ENCODE data around the gene NUP188.
A peak's percentile ranks its signal among the peaks of the same experiment; 100 is the strongest.

The NUP188 gene

GRCh38 chr9:129008986-129009583 is 61.6 kb downstream of the NUP188 start:
- no peak for DNase-seq

- DNase-seq = no peak
These were observed 62.2 kb downstream of the NUP188 start for GRCh38 chr9:129009584-129010141.

DNA sequence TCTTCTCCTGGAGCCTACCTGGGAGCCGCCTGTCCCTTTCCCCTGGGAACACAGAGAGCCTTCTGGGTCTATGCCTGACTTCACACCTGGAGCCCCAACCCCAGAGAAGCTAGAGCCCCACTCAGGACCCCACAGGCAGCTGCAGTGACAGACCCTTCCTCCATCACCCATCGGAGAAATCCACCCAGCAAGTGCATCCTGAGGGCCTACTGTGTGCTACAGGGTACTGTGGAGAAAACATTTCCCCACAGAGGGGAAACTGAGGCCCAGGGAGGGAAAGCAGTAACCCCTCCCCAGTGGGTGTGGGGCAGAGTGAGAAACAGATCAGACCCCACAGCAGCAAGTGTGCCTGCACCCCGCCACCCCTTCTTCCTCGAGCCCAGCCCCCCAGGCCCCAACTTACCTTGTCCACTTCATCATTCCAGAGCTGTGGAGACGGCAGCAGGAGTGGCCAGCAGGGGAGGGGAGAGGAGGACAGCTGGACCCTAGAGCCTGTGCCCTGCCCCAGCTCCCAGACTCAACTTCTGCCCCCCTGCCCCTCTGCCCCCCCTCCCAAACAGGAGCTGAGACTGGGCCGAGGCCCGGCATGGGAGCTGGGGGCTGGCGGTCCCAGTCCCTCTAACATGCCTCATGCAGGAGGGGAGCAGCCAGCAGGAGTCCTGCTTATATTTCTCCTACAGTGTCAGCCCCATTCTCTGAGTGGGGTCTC is 62.9 kb downstream of the NUP188 start:
- no peak for DNase-seq

- DNase-seq = no peak
These were observed 63.7 kb downstream of the NUP188 start for GRCh38 chr9:129011170-129011569.

- no peak for DNase-seq
These were observed 64.3 kb downstream of the NUP188 start for GRCh38 chr9:129011761-129012181.

DNA sequence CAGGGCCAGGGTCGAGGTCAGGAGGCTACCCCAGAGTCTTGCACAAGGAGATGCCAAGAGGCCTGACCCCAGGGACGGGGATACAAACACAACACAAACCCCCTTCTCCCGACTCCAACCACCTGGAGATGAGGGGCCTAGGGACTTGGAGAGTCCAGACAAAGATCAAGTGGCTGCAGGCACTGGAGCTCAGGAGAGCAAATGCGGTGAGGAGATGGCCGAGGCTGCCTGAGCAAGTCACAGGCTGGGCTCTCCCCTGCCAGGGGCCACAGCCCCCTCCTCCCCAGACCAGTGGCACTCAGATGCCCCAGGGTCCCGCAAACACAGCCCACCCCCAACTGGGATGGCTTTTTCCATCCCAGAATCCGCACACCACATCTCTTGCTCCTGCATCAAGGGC is 64.8 kb downstream of the NUP188 start:
- DNase-seq = no peak

DNA sequence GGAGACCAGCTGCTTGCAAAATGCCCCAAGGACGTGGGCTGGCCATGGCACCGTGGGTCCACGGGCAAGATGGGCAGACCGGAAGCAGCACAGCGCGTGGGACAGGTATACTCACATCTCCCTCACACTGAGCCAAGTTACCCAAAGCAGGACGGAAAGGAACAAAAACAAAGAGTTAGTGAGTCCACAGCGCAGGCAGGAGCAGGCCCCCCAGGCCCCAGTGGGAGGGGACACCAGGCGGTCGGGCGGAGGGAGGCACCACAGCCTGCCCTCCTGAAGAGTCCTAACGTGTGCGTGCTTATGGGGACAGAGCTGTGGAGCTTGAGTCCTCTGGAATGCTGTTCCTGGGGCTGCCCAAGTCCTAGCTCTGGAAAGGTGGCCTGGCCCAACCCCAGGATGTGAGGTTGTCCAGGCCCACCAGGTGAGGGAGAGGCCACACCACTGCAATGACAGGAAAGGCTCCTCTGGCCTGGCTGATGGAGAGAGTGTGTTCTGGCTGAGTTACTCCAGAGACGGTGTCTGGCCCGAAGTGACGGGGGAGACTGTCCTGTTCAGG is 65.5 kb downstream of the NUP188 start:
- no peak for DNase-seq

- no peak for DNase-seq
These were observed 66.2 kb downstream of the NUP188 start for GRCh38 chr9:129013674-129014073.

DNA sequence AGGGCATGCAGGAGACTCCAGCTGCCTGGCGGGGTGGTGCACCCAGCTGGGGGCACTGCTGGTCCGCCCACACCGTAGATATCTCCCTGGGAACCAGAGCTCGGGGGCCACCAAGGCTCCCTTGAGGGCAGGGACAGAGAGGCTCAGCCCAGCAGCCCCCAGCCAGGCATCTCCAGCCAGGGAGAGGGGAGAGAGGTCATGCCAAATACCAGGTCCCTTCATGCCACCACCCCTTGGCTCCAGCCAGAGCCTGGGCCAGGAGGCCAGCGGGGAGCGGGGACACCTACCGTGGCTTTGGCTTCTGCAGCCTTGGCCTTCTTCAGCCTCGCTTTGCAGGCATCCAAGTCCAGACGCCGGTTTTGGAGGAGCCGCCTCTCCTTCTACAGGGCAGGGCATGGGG is 66.6 kb downstream of the NUP188 start:
- no peak for DNase-seq

DNA sequence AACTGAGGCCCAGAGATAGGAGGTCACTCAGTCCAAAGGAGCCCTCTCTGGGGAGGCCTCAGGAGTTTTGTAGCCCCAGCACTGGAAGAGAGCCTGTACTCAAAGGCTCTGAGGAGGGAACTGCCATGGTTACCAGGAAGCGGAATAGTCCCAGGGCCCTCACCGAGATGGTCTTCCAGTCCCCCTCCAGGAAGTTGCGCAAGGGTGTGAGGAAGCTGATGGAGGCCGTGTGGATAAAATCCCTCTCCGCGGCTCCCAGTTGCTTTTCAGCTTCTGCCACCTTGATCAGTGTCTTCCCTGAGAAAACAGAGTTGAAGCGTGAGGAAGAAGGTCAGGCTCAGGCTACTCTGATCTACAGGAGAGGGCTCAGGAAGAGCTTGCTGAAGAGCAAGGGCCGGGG is 67.1 kb downstream of the NUP188 start:
- no peak for DNase-seq

DNA sequence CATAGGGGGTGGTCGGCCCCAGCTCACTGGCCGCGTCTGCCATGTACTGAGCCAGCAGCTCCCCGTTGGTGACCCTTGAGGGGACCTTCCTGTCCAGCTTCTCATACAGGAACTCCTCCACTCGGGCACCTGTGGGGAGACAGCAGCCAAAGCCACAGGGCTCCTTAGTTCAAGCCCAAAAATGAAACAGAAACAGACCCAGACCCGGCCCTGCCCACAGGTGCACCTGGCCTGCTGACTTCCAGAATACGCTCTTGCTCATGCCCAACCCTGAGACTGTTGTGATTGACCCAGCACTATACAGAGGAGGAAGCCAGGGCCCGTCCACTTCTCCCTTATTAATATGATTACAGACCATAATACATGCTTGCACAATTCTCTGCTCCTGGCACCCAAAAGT is 73.6 kb downstream of the NUP188 start:
- DNase-seq = no peak

- DNase-seq = no peak
These were observed 74.5 kb downstream of the NUP188 start for GRCh38 chr9:129022037-129022436.

DNA sequence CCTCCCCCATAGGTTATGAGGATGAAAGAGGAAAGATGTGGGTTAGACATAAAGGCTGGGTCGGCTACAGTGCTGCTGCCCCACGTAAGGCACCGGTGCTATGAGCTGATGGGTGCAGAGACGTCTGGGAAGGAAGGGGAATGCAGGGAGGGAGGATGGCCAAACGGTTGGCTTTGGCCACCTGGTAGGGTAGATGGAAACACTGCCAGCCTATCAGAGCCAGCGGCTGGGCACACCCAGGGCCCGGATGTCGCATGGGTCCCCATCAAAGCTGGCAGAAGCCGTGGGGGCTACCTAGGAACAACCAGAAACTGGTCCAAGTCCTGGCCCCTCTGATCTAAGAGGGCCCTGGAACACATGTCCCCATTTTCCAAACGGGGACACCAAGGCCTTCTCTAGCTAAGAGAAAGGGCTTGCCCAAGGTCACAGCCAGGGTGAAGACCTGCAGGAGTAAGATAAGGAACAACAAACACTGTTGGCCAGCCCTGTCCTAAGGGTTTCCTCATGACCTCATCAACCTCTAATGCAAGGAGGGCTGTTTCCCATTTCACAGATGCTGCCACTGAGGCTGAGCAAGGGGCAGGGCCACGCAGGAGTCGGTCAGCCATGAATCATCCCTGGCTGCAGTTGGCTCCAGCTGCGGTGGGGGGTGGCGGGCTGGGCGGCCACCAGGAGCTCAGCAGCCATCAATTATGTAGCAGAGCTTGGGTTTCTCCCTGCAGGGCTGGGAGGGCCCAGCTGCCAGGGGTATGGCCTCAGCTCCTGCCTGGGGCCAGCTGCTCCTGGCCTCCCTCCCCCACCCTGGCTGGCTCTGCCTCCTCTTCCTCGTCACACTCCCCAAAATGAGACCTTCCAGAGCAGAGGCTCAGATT is 75.8 kb downstream of the NUP188 start:
- no peak for DNase-seq

DNA sequence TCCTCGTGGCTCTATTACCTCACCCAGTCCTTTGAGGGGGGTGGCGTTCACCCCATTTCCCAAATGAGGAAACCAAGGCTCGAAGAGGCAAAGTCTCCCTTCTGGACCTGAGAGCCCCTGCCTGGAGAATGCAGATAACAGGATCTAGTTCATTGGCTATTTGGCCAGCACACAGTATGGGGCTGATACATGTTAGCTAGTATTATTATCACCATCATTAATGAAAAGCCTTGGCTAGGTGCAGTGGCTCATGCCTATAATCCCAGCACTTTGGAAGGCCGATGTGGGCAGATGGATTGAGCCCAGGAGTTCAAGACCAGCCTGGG is 76.4 kb downstream of the NUP188 start:
- no peak for DNase-seq

GRCh38 chr9:129026442-129027223 is 79.1 kb downstream of the NUP188 start:
- no peak for DNase-seq

DNA sequence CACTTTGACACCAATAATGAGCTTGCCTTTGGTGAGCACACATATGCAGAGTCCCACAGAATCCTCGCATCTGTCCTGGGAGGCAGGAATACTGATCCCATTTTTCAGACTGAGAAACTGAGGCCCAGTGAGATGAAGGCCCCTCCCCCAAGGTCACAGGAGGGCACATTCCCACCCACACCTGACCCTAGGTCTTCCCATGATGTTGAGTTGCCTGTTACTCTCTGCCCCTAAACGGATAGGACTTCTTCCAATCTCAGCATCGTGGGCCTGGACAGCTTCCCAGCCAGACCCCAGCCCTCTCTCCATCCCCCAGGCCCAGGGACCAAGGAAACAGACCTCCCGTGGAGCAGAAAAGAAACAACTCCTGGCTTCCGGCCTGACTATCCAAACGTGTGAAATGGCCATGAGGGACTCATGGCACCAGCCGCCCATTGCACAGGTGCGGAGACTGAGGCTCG is 79.8 kb downstream of the NUP188 start:
- no peak for DNase-seq

DNA sequence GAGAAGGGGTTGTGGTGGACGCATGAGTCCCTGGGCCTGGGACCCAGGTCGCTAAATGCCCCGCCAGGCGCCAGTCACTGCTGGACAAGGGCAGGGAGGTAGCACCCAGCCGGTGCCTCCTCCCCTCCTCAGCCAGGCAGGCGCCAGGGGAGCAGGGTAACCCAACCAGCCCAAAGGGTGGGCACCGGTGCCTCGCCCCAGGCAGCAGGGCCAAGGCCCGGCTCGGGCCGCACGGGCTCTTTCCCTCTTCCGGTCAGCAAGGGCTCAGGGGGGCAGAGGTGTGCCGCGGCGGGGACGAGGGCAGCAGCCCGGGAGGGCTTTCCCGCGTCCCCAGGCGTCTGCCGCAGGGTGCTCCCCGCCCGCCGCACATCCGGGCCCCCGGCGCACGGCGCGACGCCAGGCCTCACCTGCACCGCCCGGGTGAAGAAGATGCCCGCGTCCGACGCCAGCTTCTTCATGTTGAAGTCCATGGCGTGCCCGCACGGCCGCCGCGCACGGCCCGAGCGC is 80.2 kb downstream of the NUP188 start:
- DNase-seq = peak; percentile 74

DNA sequence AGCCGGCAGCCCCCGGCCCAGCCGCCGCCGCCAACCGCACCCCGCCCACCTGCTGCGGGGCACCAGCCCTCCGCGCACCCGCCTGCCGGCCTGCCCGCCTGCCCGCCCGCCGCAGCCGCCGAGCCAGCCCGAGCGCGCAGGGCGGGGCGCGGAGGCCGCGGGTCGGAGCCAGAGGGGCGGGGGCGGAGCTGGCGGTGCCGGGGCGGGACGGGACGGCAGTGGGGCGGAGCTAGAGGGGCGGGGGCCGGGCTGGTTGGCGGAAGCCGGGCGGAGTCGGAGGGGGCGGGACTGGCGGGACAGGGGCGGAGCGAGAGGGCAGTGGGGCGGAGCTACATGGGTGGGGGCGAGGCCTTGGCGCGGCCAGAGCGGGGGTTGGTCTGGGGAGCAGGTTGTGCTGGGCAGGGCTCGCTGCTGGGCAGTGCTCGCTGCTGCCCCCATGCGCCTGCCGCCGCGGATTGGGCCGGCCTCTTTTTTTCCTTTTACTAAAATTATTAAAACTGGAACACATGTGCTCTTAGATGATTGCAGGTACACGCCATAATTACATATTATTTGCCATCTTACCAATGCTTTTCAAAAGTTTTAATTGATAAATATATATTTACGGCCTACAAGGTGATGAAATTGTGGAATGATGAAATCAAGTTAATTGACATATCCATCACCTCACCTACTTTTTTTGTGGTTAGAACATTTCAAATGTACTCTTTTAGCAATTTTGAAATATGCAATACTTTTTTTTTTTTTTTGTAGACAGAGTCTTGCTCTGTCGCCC is 80.9 kb downstream of the NUP188 start, which contains the start of gene SH3GLB2:
Gene SH3GLB2, minus strand, starts transcription at position 140 of the 775 bp plus-strand sequence. CDS start 177 bp downstream, outside the sequence.
- DNase-seq = peak; percentile 94

DNA sequence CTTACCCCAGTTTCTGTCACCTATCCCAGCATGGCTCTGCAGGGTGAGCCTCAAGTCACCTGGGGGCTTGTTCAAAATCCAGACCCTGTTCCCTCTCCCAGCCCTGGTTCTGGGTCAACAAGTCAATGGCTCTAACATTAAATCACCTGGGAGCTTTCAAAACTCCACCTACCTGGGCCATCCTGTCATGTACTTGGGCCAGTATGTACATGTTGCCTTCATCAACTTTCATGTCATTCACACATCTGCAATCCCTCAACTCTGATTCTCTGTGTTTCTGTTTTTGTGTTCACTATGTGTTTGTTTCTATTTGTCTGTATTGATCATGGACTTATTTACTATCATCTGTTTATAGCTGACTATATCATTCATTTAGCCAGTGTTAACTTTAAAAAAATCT is 82.7 kb downstream of the NUP188 start:
- no peak for DNase-seq

DNA sequence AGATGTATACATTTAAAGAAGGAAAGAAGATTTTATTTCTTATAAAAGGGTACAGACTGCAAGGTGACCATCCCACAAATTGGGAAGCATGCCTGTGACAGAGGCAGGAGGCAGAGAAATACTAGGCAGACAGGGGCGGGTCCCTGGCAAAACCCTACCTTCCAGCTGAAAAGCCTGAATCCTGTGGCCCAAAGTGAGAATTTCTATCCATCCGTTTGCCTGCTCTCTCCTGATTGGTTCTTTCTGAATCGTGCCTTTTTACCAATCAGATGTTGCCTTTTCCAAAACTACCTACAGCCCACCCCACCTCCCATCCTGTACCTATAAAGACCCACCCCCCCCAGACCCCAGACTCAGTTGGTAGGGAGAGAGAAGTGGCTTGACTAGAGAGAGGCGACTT is 84.0 kb downstream of the NUP188 start:
- no peak for DNase-seq

DNA sequence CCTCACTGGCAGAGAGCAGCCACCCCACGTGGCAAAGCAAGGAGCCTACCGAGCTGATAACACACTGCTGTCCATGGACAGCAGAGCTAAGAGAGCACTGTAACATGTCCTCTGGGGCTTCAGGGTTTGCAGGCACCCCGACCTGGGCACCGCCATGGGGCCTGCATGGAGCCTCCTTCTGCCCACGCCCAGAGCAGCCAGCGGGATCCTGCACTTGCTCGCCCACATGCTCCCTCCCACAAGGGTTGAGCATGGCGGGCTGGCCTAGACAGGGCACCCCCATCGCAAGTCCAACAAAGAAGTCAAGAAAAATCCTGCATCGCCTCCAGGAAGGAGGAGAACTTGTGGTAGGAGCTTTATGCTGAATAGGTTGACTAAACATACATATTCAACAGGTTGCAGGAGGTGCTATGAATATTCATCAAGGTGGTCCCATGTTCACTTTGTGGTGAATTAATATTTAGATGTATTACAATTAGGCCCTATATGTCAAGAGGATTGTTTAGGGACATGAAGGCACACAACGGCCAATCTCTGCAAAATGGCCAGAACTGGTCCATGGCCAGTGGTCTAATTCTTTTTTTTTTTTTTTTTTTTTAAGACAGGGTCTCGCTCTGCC is 85.2 kb downstream of the NUP188 start:
- DNase-seq = no peak
